WTC11 (cell line): Measurements from ENCODE around the gene RARB. TPM values are rescaled to one million over a fixed set of nuclear protein-coding genes. Genes with fewer than 3 reads are reported as not detected.

Experiments used
- ATAC-seq: fragments of 200-7000 bp; cut with Tn5 transposase; 2 replicates; pipeline ENCODE4 v1.10.0; 2021; ENCODE audit warnings: mild to moderate bottlenecking, moderate library complexity
- CTCF ChIA-PET: fragments of 300-600 bp; sonication (Branson Sonifier 250); formaldehyde crosslinking; loops from one replicate; lab custom pipeline; 2021; ENCODE audit warnings: antibody characterized with exemption; lab: Charles Lee
- POLR2A ChIA-PET: fragments of 350-600 bp; sonication (Branson Sonifier 250); formaldehyde crosslinking; loops from one replicate; lab custom pipeline; 2021; ENCODE audit warnings: antibody characterized with exemption; lab: Charles Lee
- DNase-seq: peaks from one replicate; pipeline ENCODE4 v3.0.0; 2021; ENCODE audit warnings: low spot score
- H3K27ac Mint-ChIP-seq: 2 replicates; pipeline ENCODE4 v1.8.0; 2021; ENCODE audit warnings: mixed read lengths
- H3K27me3 Mint-ChIP-seq: 2 replicates; pipeline ENCODE4 v1.8.0; 2021; ENCODE audit warnings: low read depth, mild to moderate bottlenecking, moderate library complexity, mixed read lengths
- H3K36me3 Mint-ChIP-seq: 2 replicates; pipeline ENCODE4 v1.8.0; 2021; ENCODE audit warnings: mixed read lengths
- H3K4me1 Mint-ChIP-seq: 2 replicates; pipeline ENCODE4 v1.8.0; 2022; ENCODE audit warnings: mixed read lengths
- H3K4me3 Mint-ChIP-seq: 2 replicates; pipeline ENCODE4 v1.8.0; 2021; ENCODE audit warnings: mild to moderate bottlenecking, moderate library complexity, mixed read lengths
- H3K9me3 Mint-ChIP-seq: 2 replicates; pipeline ENCODE4 v1.8.0; 2021; ENCODE audit warnings: mixed read lengths
- ATF6 ChIP-seq: sonication (generic); formaldehyde crosslinking; IDR thresholded peaks from 2 replicates; pipeline ENCODE4 v1.8.1; 2023; ENCODE audit warnings: mild to moderate bottlenecking, missing genetic modification reagents
- E2F4 ChIP-seq: sonication (generic); formaldehyde crosslinking; IDR thresholded peaks from 2 replicates; pipeline ENCODE4 v1.8.1; 2022; ENCODE audit warnings: low read depth, mild to moderate bottlenecking, moderate library complexity, missing genetic modification reagents, borderline replicate concordance
- ESRRA ChIP-seq: sonication (generic); formaldehyde crosslinking; IDR thresholded peaks from 2 replicates; pipeline ENCODE4 v1.8.1; 2022; ENCODE audit warnings: mild to moderate bottlenecking, missing genetic modification reagents, borderline replicate concordance
- HMGA2 ChIP-seq: fragments of 250-450 bp; sonication (Bioruptor Pico); IDR thresholded peaks from 2 replicates; pipeline ENCODE4 v1.4.0; 2021; ENCODE audit warnings: mild to moderate bottlenecking, moderate library complexity
- IRF1 ChIP-seq: sonication (generic); formaldehyde crosslinking; IDR thresholded peaks from 2 replicates; pipeline ENCODE4 v1.8.0; 2023; ENCODE audit warnings: missing genetic modification reagents
- IRF2 ChIP-seq: sonication (generic); formaldehyde crosslinking; IDR thresholded peaks from 2 replicates; pipeline ENCODE4 v1.8.0; 2022; ENCODE audit warnings: low read depth, missing genetic modification reagents, borderline replicate concordance
- NFYB ChIP-seq: sonication (generic); formaldehyde crosslinking; conservative IDR thresholded peaks from 2 replicates; pipeline ENCODE4 v1.8.0; 2022; ENCODE audit warnings: low read depth, missing genetic modification reagents
- NR1H2 ChIP-seq: sonication (generic); formaldehyde crosslinking; IDR thresholded peaks from 2 replicates; pipeline ENCODE4 v1.9.0; 2021; ENCODE audit warnings: mild to moderate bottlenecking, moderate library complexity, missing genetic modification reagents
- NR2C2 ChIP-seq: sonication (generic); formaldehyde crosslinking; IDR thresholded peaks from 2 replicates; pipeline ENCODE4 v1.8.0; 2022; ENCODE audit warnings: mild to moderate bottlenecking, missing genetic modification reagents
- RELA ChIP-seq: sonication (generic); formaldehyde crosslinking; IDR thresholded peaks from 2 replicates; pipeline ENCODE4 v1.8.1; 2022; ENCODE audit warnings: missing genetic modification reagents, mild to moderate bottlenecking, borderline replicate concordance
- TP53 ChIP-seq: sonication (generic); formaldehyde crosslinking; IDR thresholded peaks from 2 replicates; pipeline ENCODE4 v1.8.1; 2023; ENCODE audit warnings: mild to moderate bottlenecking, missing genetic modification reagents
- ZBTB21 ChIP-seq: sonication (generic); formaldehyde crosslinking; IDR thresholded peaks from 2 replicates; pipeline ENCODE4 v1.8.1; 2023; ENCODE audit warnings: mild to moderate bottlenecking, missing genetic modification reagents, borderline replicate concordance
- ZMAT4 ChIP-seq: fragments of 250-450 bp; sonication (Bioruptor Pico); IDR thresholded peaks from 2 replicates; pipeline ENCODE4 v1.9.0; 2021; ENCODE audit warnings: mild to moderate bottlenecking
- total RNA-seq: library from RNA; stranded (reverse); gene quantifications from 3 replicates; pipeline ENCODE4 v1.2.3, GENCODE V29; 2021
- TF ChIP-seq, protein P1 (sequence below): sonication (generic); formaldehyde crosslinking; IDR thresholded peaks from 2 replicates; pipeline ENCODE4 v1.8.1; 2022; ENCODE audit warnings: missing genetic modification reagents, borderline replicate concordance
- TF ChIP-seq, protein P2 (sequence below): sonication (generic); formaldehyde crosslinking; IDR thresholded peaks from 2 replicates; pipeline ENCODE4 v1.8.1; 2023; ENCODE audit warnings: mild to moderate bottlenecking, moderate library complexity, missing genetic modification reagents
- TF ChIP-seq, protein P3 (sequence below): fragments of 250-450 bp; sonication (Bioruptor Pico); IDR thresholded peaks from 2 replicates; pipeline ENCODE4 v1.8.0; 2021; ENCODE audit warnings: mild to moderate bottlenecking
- TF ChIP-seq, protein P4 (sequence below): sonication (generic); formaldehyde crosslinking; IDR thresholded peaks from 2 replicates; pipeline ENCODE4 v1.8.1; 2023; ENCODE audit warnings: mild to moderate bottlenecking, missing genetic modification reagents, moderate library complexity

RARB gene
- total RNA-seq, 1 experiment from 2014 or later, result not detected

DNA sequence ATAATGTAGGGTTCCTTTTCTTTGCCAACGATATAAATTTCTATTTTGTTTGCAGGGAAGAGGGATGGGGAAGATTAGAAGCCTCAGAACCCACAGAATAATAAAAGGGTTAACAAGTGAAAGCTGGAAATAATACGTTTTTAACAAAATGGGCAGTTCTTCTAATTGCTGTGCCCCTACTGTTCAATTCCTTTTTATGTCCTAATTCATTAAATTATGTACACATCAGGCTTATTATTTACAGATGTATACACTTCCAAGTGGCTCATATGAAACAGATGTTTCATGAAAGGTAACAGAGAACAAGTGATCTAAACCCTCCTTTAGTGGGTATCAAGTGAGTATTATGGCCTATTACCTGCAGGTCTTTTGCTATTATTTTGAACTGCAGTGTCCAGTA lies 16.2 kb downstream of the RARB start:
- Mint-ChIP-seq H3K27ac (no peak overlapping the region), H3K4me1 (peaks cover 9% of the 10 kb centered on the region), H3K27me3 (peaks cover 6% of the 10 kb centered on the region; the same call in 1 of the 2 replicates), H3K4me3 (no peak overlapping the region), H3K36me3 (no peaks in the 10 kb centered on the region), H3K9me3 (no peaks in the 10 kb centered on the region)
- POLR2A ChIA-PET, result no interaction called here
- TF ChIP-seq IRF2 (CRISPR knock-in tag), result no peak
- no peak for TF ChIP-seq HMGA2 (CRISPR knock-in tag)
- TF ChIP-seq, protein P1, sequence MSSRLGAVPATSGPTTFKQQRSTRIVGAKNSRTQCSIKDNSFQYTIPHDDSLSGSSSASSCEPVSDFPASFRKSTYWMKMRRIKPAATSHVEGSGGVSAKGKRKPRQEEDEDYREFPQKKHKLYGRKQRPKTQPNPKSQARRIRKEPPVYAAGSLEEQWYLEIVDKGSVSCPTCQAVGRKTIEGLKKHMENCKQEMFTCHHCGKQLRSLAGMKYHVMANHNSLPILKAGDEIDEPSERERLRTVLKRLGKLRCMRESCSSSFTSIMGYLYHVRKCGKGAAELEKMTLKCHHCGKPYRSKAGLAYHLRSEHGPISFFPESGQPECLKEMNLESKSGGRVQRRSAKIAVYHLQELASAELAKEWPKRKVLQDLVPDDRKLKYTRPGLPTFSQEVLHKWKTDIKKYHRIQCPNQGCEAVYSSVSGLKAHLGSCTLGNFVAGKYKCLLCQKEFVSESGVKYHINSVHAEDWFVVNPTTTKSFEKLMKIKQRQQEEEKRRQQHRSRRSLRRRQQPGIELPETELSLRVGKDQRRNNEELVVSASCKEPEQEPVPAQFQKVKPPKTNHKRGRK (CRISPR knock-in tag), result no peak
- TF ChIP-seq RELA (CRISPR knock-in tag), result no peak
- no peak for TF ChIP-seq NR1H2 (CRISPR knock-in tag)
- no peak for TF ChIP-seq TP53
- TF ChIP-seq ZBTB21 (CRISPR knock-in tag), result no peak
- TF ChIP-seq, protein P2, sequence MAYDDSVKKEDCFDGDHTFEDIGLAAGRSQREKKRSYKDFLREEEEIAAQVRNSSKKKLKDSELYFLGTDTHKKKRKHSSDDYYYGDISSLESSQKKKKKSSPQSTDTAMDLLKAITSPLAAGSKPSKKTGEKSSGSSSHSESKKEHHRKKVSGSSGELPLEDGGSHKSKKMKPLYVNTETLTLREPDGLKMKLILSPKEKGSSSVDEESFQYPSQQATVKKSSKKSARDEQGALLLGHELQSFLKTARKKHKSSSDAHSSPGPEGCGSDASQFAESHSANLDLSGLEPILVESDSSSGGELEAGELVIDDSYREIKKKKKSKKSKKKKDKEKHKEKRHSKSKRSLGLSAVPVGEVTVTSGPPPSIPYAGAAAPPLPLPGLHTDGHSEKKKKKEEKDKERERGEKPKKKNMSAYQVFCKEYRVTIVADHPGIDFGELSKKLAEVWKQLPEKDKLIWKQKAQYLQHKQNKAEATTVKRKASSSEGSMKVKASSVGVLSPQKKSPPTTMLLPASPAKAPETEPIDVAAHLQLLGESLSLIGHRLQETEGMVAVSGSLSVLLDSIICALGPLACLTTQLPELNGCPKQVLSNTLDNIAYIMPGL, result no peak
- TF ChIP-seq ZMAT4 (CRISPR knock-in tag), result no peak
- no peak for TF ChIP-seq ESRRA (CRISPR knock-in tag)
- TF ChIP-seq E2F4 (CRISPR knock-in tag), result no peak
- no peak for TF ChIP-seq NFYB (CRISPR knock-in tag)
- TF ChIP-seq, protein P3, sequence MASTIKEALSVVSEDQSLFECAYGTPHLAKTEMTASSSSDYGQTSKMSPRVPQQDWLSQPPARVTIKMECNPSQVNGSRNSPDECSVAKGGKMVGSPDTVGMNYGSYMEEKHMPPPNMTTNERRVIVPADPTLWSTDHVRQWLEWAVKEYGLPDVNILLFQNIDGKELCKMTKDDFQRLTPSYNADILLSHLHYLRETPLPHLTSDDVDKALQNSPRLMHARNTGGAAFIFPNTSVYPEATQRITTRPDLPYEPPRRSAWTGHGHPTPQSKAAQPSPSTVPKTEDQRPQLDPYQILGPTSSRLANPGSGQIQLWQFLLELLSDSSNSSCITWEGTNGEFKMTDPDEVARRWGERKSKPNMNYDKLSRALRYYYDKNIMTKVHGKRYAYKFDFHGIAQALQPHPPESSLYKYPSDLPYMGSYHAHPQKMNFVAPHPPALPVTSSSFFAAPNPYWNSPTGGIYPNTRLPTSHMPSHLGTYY, result no peak
- CTCF ChIA-PET, result no interaction called here
- DNase-seq (no peak), ATAC-seq (no peak)

DNA sequence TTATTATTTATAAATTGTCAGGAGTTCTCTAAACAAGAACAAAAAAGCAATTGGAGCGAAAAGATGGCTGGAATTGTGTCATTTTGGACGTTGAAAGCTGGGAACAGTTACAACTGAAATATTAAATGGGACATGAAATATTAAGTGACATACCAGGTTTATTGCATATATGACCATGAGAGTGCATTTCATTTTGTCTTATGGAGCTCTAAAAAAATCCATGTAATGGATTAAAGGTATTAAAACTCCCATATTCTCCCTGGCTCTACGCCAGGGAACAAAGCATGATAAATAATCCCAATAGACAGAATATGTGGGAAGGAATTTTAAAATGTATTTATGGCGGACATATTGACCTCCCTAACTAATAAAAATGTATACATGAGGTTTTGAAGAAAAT lies 17.7 kb downstream of the RARB start:
- Mint-ChIP-seq H3K27me3 (peaks cover 6% of the 10 kb centered on the region; the same call in 1 of the 2 replicates), H3K27ac (no peak overlapping the region), H3K36me3 (no peaks in the 10 kb centered on the region), H3K4me3 (no peak overlapping the region), H3K4me1 (peaks cover 13% of the 10 kb centered on the region), H3K9me3 (no peaks in the 10 kb centered on the region)
- CTCF ChIA-PET, result no interaction called here
- DNase-seq (no peak), ATAC-seq (no peak)
- POLR2A ChIA-PET, result no interaction called here
- no peak for TF ChIP-seq NR2C2 (CRISPR knock-in tag)
- TF ChIP-seq ATF6 (CRISPR knock-in tag), result no peak
- TF ChIP-seq IRF1 (CRISPR knock-in tag), result no peak
- TF ChIP-seq, protein P4, sequence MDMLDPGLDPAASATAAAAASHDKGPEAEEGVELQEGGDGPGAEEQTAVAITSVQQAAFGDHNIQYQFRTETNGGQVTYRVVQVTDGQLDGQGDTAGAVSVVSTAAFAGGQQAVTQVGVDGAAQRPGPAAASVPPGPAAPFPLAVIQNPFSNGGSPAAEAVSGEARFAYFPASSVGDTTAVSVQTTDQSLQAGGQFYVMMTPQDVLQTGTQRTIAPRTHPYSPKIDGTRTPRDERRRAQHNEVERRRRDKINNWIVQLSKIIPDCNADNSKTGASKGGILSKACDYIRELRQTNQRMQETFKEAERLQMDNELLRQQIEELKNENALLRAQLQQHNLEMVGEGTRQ (CRISPR knock-in tag), result no peak
